ENCODE data around the gene NR1I3. TPM values are rescaled to one million over a fixed set of nuclear protein-coding genes. Genes with fewer than 3 reads are reported as not detected.

The NR1I3 gene
- total RNA-seq, 1 experiment from 2014 or later, result not detected

DNA sequence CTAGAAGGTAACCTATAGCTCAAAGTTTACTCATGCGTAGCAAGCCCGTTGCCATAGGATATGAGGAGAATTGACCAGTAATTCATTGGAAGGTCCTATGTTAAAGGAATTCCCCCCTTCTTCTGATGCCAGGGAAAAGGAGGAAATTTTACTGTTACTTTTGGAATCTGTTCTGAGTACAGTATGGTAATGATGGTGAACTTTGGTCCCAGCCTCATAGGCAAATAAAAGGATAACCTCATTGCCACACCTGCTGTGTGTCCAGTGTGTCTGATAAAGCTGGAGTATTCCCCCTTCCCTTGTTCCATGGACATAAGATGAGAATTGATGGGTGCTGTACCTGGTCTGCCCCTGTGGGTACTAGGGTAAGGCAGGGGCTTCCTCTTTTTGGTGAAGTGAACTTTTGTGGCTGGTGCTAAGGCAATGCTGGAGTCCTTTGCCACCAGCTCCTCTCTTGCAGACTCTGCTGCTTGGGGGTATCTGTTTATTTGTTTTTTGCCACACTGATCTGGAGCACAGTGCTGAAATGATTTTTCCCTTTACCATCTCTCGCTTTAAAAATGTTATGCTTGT lies 49.6 kb upstream of the NR1I3 start:
- peaks cover 3 to 7% of the 10 kb centered on the region in 2 experiments; a peak in 3 of 5 replicates for H3K9me3 Mint-ChIP-seq

More for the DNA sequence above, 49.6 kb upstream of the NR1I3 start:
- Histone ChIP-seq H3K18ac (ENCODE audit: insufficient read length, low read depth, low read length) (no peak overlapping the region), H3K9ac (ENCODE audit: extremely low read depth, insufficient read length, low read length) (no peak overlapping the region), H2BK120ac (ENCODE audit: low read depth, low read length, poor library complexity, severe bottlenecking) (no peak overlapping the region), H3K79me1 (ENCODE audit: insufficient read depth, low read depth, low read length, poor library complexity, severe bottlenecking) (no peaks in the 10 kb centered on the region), H4K91ac (ENCODE audit: insufficient read length, low read depth, low read length) (no peak overlapping the region), H2BK15ac (ENCODE audit: low read depth, low read length) (no peak overlapping the region), H3K27me3 (ENCODE audit: insufficient read depth, low read length) (no peaks in the 10 kb centered on the region), H3K4me2 (ENCODE audit: insufficient read depth, insufficient read length, low read length) (no peak overlapping the region), H2AK5ac (ENCODE audit: insufficient read length, low read length) (no peak overlapping the region), H3K14ac (ENCODE audit: insufficient read depth, low read length) (no peak overlapping the region), H3K4ac (ENCODE audit: low read depth, low read length) (no peak overlapping the region), H3T11ph (ENCODE audit: low read length) (no peak overlapping the region), H2BK20ac (ENCODE audit: low read depth, low read length, poor library complexity, severe bottlenecking) (no peak overlapping the region), H2BK12ac (ENCODE audit: insufficient read length, low read depth, low read length) (no peak overlapping the region), H4K20me1 (ENCODE audit: control insufficient read depth, insufficient read depth, insufficient read length) (no peaks in the 10 kb centered on the region), H2AFZ (ENCODE audit: low read length) (no peak overlapping the region), H3K27ac (ENCODE audit: insufficient read length, low read depth, low read length) (no peak overlapping the region), H4K5ac (ENCODE audit: insufficient read length, low read depth, low read length) (no peak overlapping the region), H3K79me2 (ENCODE audit: insufficient read depth, low read length) (no peaks in the 10 kb centered on the region), H3K23me2 (ENCODE audit: insufficient read length, low read depth, low read length, poor library complexity, severe bottlenecking) (no peaks in the 10 kb centered on the region), H3K9me3 (ENCODE audit: control insufficient read depth, low read depth, low read length) (no peaks in the 10 kb centered on the region), H4K8ac (replicated peaks; ENCODE audit: insufficient read length, low read depth, low read length) (no peak overlapping the region), H2BK5ac (ENCODE audit: insufficient read length, low read length) (no peak overlapping the region), H3K56ac (ENCODE audit: insufficient read length, low read depth, low read length) (no peak overlapping the region), H3K4me1 (ENCODE audit: insufficient read depth, low read length) (peaks cover 4% of the 10 kb centered on the region; the same call in 1 of the 2 replicates), H3K23ac (ENCODE audit: insufficient read length, low read depth, low read length) (no peak overlapping the region)
- Mint-ChIP-seq H3K36me3 (ENCODE audit: insufficient read depth in 1 of 3, low read depth in 3 of 3) (peaks cover 0 to 6% (median 1%) of the 10 kb centered on the region in 3 experiments; a peak in 3 of 7 replicates), H3K4me3 (no peak overlapping the region), H3K4me1 (peaks cover 13 to 29% of the 10 kb centered on the region in 2 experiments), H3K27me3 (ENCODE audit: low read depth) (peaks cover 17% of the 10 kb centered on the region), H3K27ac (no peak overlapping the region)
- no CpG with 5 or more reads among the region's 3 CpGs for WGBS (ENCODE audit: extremely low coverage, insufficient read length, low lambda C conversion rate)
- TF ChIP-seq, protein P1, sequence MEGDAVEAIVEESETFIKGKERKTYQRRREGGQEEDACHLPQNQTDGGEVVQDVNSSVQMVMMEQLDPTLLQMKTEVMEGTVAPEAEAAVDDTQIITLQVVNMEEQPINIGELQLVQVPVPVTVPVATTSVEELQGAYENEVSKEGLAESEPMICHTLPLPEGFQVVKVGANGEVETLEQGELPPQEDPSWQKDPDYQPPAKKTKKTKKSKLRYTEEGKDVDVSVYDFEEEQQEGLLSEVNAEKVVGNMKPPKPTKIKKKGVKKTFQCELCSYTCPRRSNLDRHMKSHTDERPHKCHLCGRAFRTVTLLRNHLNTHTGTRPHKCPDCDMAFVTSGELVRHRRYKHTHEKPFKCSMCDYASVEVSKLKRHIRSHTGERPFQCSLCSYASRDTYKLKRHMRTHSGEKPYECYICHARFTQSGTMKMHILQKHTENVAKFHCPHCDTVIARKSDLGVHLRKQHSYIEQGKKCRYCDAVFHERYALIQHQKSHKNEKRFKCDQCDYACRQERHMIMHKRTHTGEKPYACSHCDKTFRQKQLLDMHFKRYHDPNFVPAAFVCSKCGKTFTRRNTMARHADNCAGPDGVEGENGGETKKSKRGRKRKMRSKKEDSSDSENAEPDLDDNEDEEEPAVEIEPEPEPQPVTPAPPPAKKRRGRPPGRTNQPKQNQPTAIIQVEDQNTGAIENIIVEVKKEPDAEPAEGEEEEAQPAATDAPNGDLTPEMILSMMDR (conservative IDR thresholded peaks at IDR 0.05), result no peak
- no peak for DNase-seq

Measured in H9 (cell line).